Naive thymus-derived CD4-positive, alpha-beta T cell (primary cell): ENCODE data around the gene GPC3. TPM values are rescaled to one million over a fixed set of nuclear protein-coding genes. Genes with fewer than 3 reads are reported as not detected.

Source experiments
- ATAC-seq: fragments of 150-1000 bp; cut with Tn5 transposase; 2 replicates; pipeline ENCODE4 v1.10.0; 2021; ENCODE audit warnings: mild to moderate bottlenecking, moderate library complexity
- CTCF ChIA-PET: fragments of 350-600 bp; sonication (Branson Sonifier 250); formaldehyde crosslinking; loops from one replicate; lab custom pipeline; 2021; ENCODE audit warnings: antibody characterized with exemption; lab: Charles Lee
- POLR2A ChIA-PET: fragments of 350-600 bp; sonication (Branson Sonifier 250); formaldehyde crosslinking; loops from one replicate; lab custom pipeline; 2021; ENCODE audit warnings: antibody characterized with exemption, inconsistent platforms; lab: Charles Lee
- DNase-seq, 9 donors: peaks; one replicate each; pipeline versions ENCODE4 v3.0.0 to v3.0.0-alpha.2; 2020 to 2022; ENCODE audit warnings: mixed read lengths in 1 of 9
- H3K27ac ChIP-seq: one replicate; pipeline ENCODE4 v1.7.0; 2013; ENCODE audit warnings: mild to moderate bottlenecking, low read depth, low read length, moderate library complexity
- H3K27me3 ChIP-seq, 2 donors: one replicate each; pipeline ENCODE4 v1.7.0; 2013; ENCODE audit warnings: low read length in 2 of 2, mild to moderate bottlenecking in 2 of 2, moderate library complexity in 2 of 2; ENCODE audit not compliant: control insufficient read depth in 2 of 2, insufficient read depth in 2 of 2
- H3K36me3 ChIP-seq, 3 experiments: 1 replicate in 2 of 3; 2 replicates in 1 of 3; pipeline ENCODE4 v1.7.0; 2013; ENCODE audit warnings: low read length in 3 of 3, mild to moderate bottlenecking in 3 of 3, moderate library complexity in 1 of 3; ENCODE audit not compliant: insufficient read depth in 3 of 3, control insufficient read depth in 2 of 3
- H3K4me1 ChIP-seq, 2 donors: one replicate each; pipeline ENCODE4 v1.7.0; 2013; ENCODE audit warnings: low read length in 2 of 2, mild to moderate bottlenecking in 2 of 2, moderate library complexity in 1 of 2; ENCODE audit not compliant: control insufficient read depth in 2 of 2, insufficient read depth in 2 of 2
- H3K4me3 ChIP-seq: 2 replicates; pipeline ENCODE4 v1.7.0; 2013; ENCODE audit warnings: mild to moderate bottlenecking, low read length
- H3K9me3 ChIP-seq, 3 experiments: 1 replicate in 2 of 3; 2 replicates in 1 of 3; pipeline ENCODE4 v1.7.0; 2013; ENCODE audit warnings: low read length in 3 of 3; ENCODE audit not compliant: control insufficient read depth in 2 of 3
- H3K27ac Mint-ChIP-seq, 9 donors: one replicate each; pipeline ENCODE4 v1.8.0; 2020 to 2022; ENCODE audit warnings: mixed read lengths in 9 of 9, mild to moderate bottlenecking in 8 of 9, moderate library complexity in 5 of 9, inconsistent platforms in 2 of 9
- H3K27me3 Mint-ChIP-seq, 5 donors: one replicate each; pipeline ENCODE4 v1.8.0; 2021 to 2022; ENCODE audit warnings: mixed read lengths in 5 of 5, mild to moderate bottlenecking in 1 of 5
- H3K36me3 Mint-ChIP-seq, 5 donors: one replicate each; pipeline ENCODE4 v1.8.0; 2020 to 2022; ENCODE audit warnings: mixed read lengths in 5 of 5, mild to moderate bottlenecking in 3 of 5, inconsistent platforms in 1 of 5
- H3K4me1 Mint-ChIP-seq, 7 donors: one replicate each; pipeline ENCODE4 v1.8.0; 2020 to 2022; ENCODE audit warnings: mixed read lengths in 7 of 7, mild to moderate bottlenecking in 3 of 7, inconsistent platforms in 1 of 7
- H3K4me3 Mint-ChIP-seq, 10 donors: one replicate each; pipeline ENCODE4 v1.8.0; 2020 to 2022; ENCODE audit warnings: mild to moderate bottlenecking in 10 of 10, mixed read lengths in 10 of 10, moderate library complexity in 6 of 10, inconsistent platforms in 2 of 10
- H3K9me3 Mint-ChIP-seq, 11 donors: one replicate each; pipeline ENCODE4 v1.8.0; 2020 to 2022; ENCODE audit warnings: mixed read lengths in 11 of 11, mild to moderate bottlenecking in 4 of 11, inconsistent platforms in 1 of 11, moderate library complexity in 1 of 11
- intact Hi-C, 2 donors: fragments of 100-400 bp; cut with micrococcal nuclease; formaldehyde crosslinking; loops; one replicate each; pipeline ENCODE4 v1.15.1; 2023
- polyA plus RNA-seq, 2 donors: library from polyadenylated mRNA; unstranded; fragments of 300-500 nt; fragmentation: Illumina TruSeq; gene quantifications; one replicate each; pipeline ENCODE4 v1.2.3, GENCODE V29; 2021
- total RNA-seq, 6 experiments: library from RNA in 5 of 6; stranded (reverse) in 5 of 6; gene quantifications; 1 replicate in 5 of 6; 2 replicates in 1 of 6; pipeline ENCODE4 v1.2.3 and lab custom pipeline; 2021 to 2026

The GPC3 gene
- total and polyA plus RNA-seq, 7 experiments from 2014 or later: 0.24 to 6.0 (median 0.65) TPM

DNA sequence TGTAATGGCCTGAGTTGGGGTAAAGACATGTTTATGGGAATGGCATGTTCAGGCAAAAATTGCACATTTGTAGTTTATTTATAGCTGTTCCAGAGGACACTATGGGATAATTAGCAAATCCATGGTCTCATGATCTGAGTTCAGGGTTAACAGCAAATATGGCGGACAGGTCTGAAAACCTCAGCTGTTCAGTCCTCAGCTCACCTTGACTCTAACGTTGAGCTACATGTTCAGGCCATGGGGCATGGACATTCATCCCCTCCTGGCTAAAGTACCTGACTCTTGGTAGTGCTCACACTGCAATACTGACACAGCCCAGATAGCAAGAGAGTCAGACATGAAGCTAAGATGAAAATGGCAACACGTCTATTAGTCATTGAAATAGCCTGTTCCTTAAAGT is 408.5 kb downstream of the GPC3 start:
- ChIA-PET CTCF (no interaction called here), POLR2A (no interaction called here)
- Mint-ChIP-seq H3K9me3 (peaks cover 0 to 13% (median 2%) of the 10 kb centered on the region in 11 donors), H3K27me3 (peaks cover 0 to 3% (median 0%) of the 10 kb centered on the region in 5 donors), H3K4me1 (no peaks in the 10 kb centered on the region), H3K36me3 (peaks cover 0 to 6% (median 0%) of the 10 kb centered on the region in 5 donors), H3K4me3 (no peak overlapping the region), H3K27ac (no peak overlapping the region)
- Histone ChIP-seq H3K9me3 (no peaks in the 10 kb centered on the region), H3K36me3 (no peaks in the 10 kb centered on the region), H3K4me1 (no peaks in the 10 kb centered on the region), H3K27me3 (no peaks in the 10 kb centered on the region), H3K27ac (no peak overlapping the region), H3K4me3 (no peak overlapping the region)
- DNase-seq: no peak
- intact Hi-C loops: no loop called here
- no peak for ATAC-seq

DNA sequence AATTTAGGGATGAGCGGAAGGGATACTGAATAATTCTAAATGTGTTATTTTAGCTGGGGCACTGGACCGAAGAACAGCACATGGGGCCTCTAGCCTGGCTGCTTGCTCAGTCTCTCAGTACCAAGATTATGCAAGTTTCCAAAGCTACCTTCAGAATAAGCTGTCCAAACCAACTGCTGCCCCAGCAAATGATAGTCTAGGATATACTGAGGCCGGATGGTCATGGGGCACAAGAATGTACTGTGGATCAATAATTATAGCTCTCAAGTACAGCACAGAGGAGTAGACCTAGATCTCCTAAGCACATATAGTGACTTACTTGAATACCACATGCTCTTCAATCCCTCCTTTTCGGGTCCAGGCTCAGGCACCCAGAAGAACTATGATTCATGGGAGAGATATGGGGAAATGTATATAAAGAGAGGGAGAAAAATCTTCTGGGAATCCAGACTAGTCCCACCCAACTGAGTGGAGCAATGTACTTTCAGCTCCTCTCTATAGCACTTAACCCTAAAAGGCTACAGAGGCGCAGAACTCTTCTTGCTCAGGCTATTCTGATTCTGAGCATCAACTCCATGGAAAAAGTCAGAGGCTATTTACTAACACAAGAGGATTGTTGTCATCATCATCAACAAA is 409.8 kb downstream of the GPC3 start:
- Histone ChIP-seq H3K36me3 (no peaks in the 10 kb centered on the region), H3K9me3 (no peaks in the 10 kb centered on the region), H3K27ac (no peak overlapping the region), H3K27me3 (no peaks in the 10 kb centered on the region), H3K4me1 (no peaks in the 10 kb centered on the region), H3K4me3 (no peak overlapping the region)
- Mint-ChIP-seq H3K4me3 (no peak overlapping the region), H3K4me1 (no peaks in the 10 kb centered on the region), H3K27me3 (peaks cover 0 to 3% (median 0%) of the 10 kb centered on the region in 5 donors), H3K9me3 (peaks cover 0 to 13% (median 2%) of the 10 kb centered on the region in 11 donors), H3K36me3 (peaks cover 0 to 6% (median 0%) of the 10 kb centered on the region in 5 donors), H3K27ac (no peak overlapping the region)
- ATAC-seq (no peak), DNase-seq (no peak)
- intact Hi-C loops: no loop called here
- ChIA-PET CTCF (no interaction called here), POLR2A (no interaction called here)

DNA sequence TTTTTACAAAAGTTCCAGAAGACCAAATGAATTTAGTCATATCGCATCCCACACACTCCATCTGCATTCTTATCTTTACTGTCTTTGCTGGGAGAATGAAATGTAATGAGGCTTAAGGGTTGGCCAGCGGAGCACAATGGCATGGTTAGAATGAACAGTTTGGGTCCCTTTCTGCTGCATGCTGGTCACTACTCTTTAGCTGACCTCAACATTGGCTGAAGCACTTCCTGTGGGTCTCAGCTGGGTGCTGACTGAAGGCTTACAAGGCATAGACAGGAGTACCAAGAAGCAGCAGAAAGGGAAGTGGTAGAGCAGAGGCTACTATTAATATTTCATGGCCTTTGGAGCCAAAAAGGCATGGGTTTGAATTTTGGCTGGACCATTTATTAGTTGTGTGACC is 410.7 kb downstream of the GPC3 start:
- H3K4me1 ChIP-seq: no peaks in the 10 kb centered on the region
- Mint-ChIP-seq H3K27ac (no peak overlapping the region), H3K9me3 (peaks cover 0 to 13% (median 2%) of the 10 kb centered on the region in 11 donors), H3K4me3 (no peak overlapping the region), H3K4me1 (no peaks in the 10 kb centered on the region), H3K27me3 (peaks cover 0 to 3% (median 0%) of the 10 kb centered on the region in 5 donors), H3K36me3 (peaks cover 0 to 6% (median 0%) of the 10 kb centered on the region in 5 donors)
- DNase-seq (no peak), ATAC-seq (no peak)
- no peak overlapping the region for H3K4me3 ChIP-seq
- ChIA-PET CTCF (no interaction called here), POLR2A (no interaction called here)
- H3K36me3 ChIP-seq: no peaks in the 10 kb centered on the region
- no peaks in the 10 kb centered on the region for H3K27me3 ChIP-seq
- intact Hi-C loops: no loop called here
- H3K27ac ChIP-seq: no peak overlapping the region
- H3K9me3 ChIP-seq: no peaks in the 10 kb centered on the region

DNA sequence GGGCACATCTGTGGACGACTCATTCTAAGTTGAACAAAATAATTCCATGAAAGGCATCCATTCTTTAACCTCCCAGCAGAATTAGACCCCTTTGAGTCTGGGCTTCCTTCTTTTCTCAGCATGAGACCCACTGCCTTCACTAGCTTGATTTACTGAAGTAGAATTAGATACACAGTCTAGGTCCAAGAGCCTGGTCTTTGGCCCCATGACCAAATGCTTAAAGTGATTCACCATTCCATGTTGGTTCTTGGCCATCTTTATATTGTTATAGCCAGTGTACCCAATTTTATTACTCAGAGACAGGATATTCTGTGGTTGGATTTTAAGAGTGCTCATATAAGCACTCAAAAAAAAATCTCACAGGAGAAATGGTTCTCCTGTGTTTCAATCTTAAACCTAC is 414.8 kb downstream of the GPC3 start:
- CTCF ChIA-PET: interaction anchor here (0.7 kb wide), 1 partner anchor 27 kb away, joined by 10 read pairs; no protein-coding TSS in a partner anchor
- no peaks in the 10 kb centered on the region for H3K36me3 ChIP-seq
- no peaks in the 10 kb centered on the region for H3K9me3 ChIP-seq
- H3K27ac ChIP-seq: no peak overlapping the region
- Mint-ChIP-seq H3K36me3 (peaks cover 0 to 6% (median 0%) of the 10 kb centered on the region in 5 donors), H3K27me3 (no peaks in the 10 kb centered on the region), H3K9me3 (peaks cover 0 to 13% (median 0%) of the 10 kb centered on the region in 11 donors), H3K4me3 (no peak overlapping the region), H3K27ac (no peak overlapping the region), H3K4me1 (peaks cover 0 to 2% (median 0%) of the 10 kb centered on the region in 7 donors)
- intact Hi-C loops: no loop called here
- no peak for ATAC-seq
- H3K4me3 ChIP-seq: no peak overlapping the region
- POLR2A ChIA-PET: no interaction called here
- H3K27me3 ChIP-seq: no peaks in the 10 kb centered on the region
- no peaks in the 10 kb centered on the region for H3K4me1 ChIP-seq
- no peak for DNase-seq

DNA sequence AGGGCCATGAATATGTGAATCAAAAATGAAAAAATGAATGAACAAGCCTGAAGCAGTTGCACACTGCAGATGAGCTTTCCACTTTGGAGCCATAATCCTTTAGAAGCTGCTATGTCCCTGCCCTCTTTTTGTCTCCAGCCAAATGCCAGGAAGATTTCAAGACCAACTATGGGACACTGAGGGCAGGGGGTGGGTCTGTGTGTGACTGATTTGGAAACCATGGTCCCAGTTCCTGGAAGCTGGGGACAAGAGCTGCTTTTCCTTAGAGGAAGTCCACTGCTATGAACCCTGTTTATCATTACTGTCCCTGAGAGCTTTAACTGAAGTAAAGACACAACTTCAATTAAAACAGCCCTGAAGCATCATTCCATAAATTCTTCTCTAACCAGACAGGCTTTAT is 416.2 kb downstream of the GPC3 start:
- Mint-ChIP-seq H3K4me1 (peaks cover 0 to 2% (median 0%) of the 10 kb centered on the region in 7 donors), H3K4me3 (no peak overlapping the region), H3K27ac (no peak overlapping the region), H3K27me3 (no peaks in the 10 kb centered on the region), H3K9me3 (peaks cover 0 to 13% (median 0%) of the 10 kb centered on the region in 11 donors), H3K36me3 (peaks cover 0 to 6% (median 0%) of the 10 kb centered on the region in 5 donors)
- Histone ChIP-seq H3K4me1 (no peaks in the 10 kb centered on the region), H3K36me3 (no peaks in the 10 kb centered on the region), H3K27me3 (no peaks in the 10 kb centered on the region), H3K4me3 (no peak overlapping the region), H3K9me3 (no peaks in the 10 kb centered on the region), H3K27ac (no peak overlapping the region)
- intact Hi-C loops: no loop called here
- ATAC-seq (no peak), DNase-seq (no peak)
- ChIA-PET POLR2A (no interaction called here), CTCF (no interaction called here)

DNA sequence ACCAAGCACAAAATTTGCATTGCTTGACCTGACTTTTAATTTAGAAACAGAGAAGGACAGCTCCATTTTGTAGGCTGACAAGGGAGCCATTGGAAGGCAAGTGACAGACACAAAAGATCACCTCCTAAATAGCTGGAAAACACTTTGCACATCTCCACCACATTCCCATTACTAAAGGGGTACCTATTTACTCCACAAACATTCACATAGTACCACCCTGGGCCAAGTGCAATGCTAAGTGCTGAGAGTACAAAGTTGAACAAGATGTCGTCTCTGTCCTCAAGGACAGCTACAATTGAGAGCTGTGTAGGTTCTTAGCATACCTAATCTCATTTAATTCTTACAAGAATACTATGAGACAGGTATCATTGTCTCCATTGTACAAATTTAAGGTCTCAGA is 417.3 kb downstream of the GPC3 start:
- no peaks in the 10 kb centered on the region for H3K36me3 ChIP-seq
- peaks cover 0 to 2% (median 0%) of the 10 kb centered on the region in 7 donors for H3K4me1 Mint-ChIP-seq
- DNase-seq (no peak), ATAC-seq (no peak)
- no peak overlapping the region for H3K27ac ChIP-seq
- no peaks in the 10 kb centered on the region for H3K27me3 Mint-ChIP-seq
- intact Hi-C loops: no loop called here
- H3K9me3 ChIP-seq: no peaks in the 10 kb centered on the region
- peaks cover 0 to 10% (median 0%) of the 10 kb centered on the region in 11 donors for H3K9me3 Mint-ChIP-seq
- H3K4me3 Mint-ChIP-seq: no peak overlapping the region
- no peak overlapping the region for H3K4me3 ChIP-seq
- no peak overlapping the region for H3K27ac Mint-ChIP-seq
- no peaks in the 10 kb centered on the region for H3K4me1 ChIP-seq
- no peaks in the 10 kb centered on the region for H3K27me3 ChIP-seq
- POLR2A ChIA-PET: no interaction called here
- peaks cover 0 to 6% (median 0%) of the 10 kb centered on the region in 5 donors for H3K36me3 Mint-ChIP-seq
- CTCF ChIA-PET: no interaction called here

DNA sequence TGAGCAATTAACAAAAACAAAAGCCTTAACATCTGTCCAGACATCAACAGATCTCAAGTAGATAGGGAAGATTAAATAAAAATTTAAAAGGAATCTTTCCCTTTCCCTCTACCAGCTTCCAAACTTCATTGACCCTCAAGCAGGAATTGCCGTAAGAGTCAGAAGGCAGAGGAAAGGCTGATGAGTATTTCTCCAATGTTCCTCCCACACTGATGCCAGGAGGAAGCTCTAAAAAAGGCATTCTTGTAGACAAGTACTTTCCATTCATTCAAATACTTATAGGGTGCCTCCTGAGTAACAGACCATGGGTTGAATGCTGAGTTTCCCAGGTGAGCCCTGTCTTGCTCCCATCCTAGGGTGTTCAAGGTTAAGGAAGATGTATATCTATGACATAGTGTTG is 418.5 kb downstream of the GPC3 start:
- Histone ChIP-seq H3K27ac (no peak overlapping the region), H3K36me3 (no peaks in the 10 kb centered on the region), H3K27me3 (no peaks in the 10 kb centered on the region), H3K9me3 (no peaks in the 10 kb centered on the region), H3K4me3 (no peak overlapping the region), H3K4me1 (no peaks in the 10 kb centered on the region)
- no peaks in the 10 kb centered on the region for H3K36me3 Mint-ChIP-seq
- H3K27ac Mint-ChIP-seq: no peak overlapping the region
- H3K4me3 Mint-ChIP-seq: no peak overlapping the region
- no peak for DNase-seq
- CTCF ChIA-PET: no interaction called here
- intact Hi-C loops: no loop called here
- no peaks in the 10 kb centered on the region for H3K9me3 Mint-ChIP-seq
- H3K4me1 Mint-ChIP-seq: peaks cover 0 to 2% (median 0%) of the 10 kb centered on the region in 7 donors
- POLR2A ChIA-PET: no interaction called here
- H3K27me3 Mint-ChIP-seq: no peaks in the 10 kb centered on the region
- no peak for ATAC-seq
